HepG2 (cell line): ENCODE results near the gene BCAS1. TPM values are rescaled to one million over a fixed set of nuclear protein-coding genes. Genes with fewer than 3 reads are reported as not detected.
A peak's percentile ranks its signal among the peaks of the same experiment; 100 is the strongest.

Source experiments
- GTF3A ChIP-seq: sonication (generic); formaldehyde crosslinking; conservative IDR thresholded peaks from 2 replicates; pipeline ENCODE4 v1.4.0; 2020; ENCODE audit warnings: mild to moderate bottlenecking, missing genetic modification reagents
- HMG20B ChIP-seq: conservative IDR thresholded peaks from 2 replicates; pipeline ENCODE4 v1.6.1; 2016; ENCODE audit warnings: missing genetic modification reagents, missing compliant biosample characterization
- IRF1 ChIP-seq: sonication (generic); formaldehyde crosslinking; IDR thresholded peaks from 2 replicates; pipeline ENCODE4 v1.4.0; 2020; ENCODE audit warnings: low read depth, mild to moderate bottlenecking, missing genetic modification reagents
- MED8 ChIP-seq: sonication (generic); formaldehyde crosslinking; IDR thresholded peaks from 2 replicates; pipeline ENCODE4 v1.8.1; 2023; ENCODE audit warnings: mild to moderate bottlenecking, missing genetic modification reagents; ENCODE audit not compliant: insufficient replicate concordance
- NFE2L2 ChIP-seq: fragments of 150-350 bp; IDR thresholded peaks from 2 replicates; pipeline ENCODE4 v1.6.1; 2014; ENCODE audit warnings: low read length
- NFKBIZ ChIP-seq: IDR thresholded peaks from 2 replicates; pipeline ENCODE4 v1.6.1; 2018; ENCODE audit warnings: missing genetic modification reagents, missing compliant biosample characterization
- SKI ChIP-seq: fragments of 450-650 bp; IDR thresholded peaks from one replicate; pipeline ENCODE4 v1.6.1; 2018; ENCODE audit warnings: mild to moderate bottlenecking; ENCODE audit not compliant: partially characterized antibody
- TFE3 ChIP-seq: IDR thresholded peaks from 2 replicates; pipeline ENCODE4 v1.6.1; 2016
- THAP11 ChIP-seq: IDR thresholded peaks from 2 replicates; pipeline ENCODE4 v1.6.1; 2016; ENCODE audit warnings: missing biosample characterization, missing genetic modification reagents
- UBTF ChIP-seq: sonication (generic); formaldehyde crosslinking; IDR thresholded peaks from 2 replicates; pipeline ENCODE4 v1.4.0; 2020; ENCODE audit warnings: mild to moderate bottlenecking, missing genetic modification reagents
- ZBED4 ChIP-seq: sonication (generic); formaldehyde crosslinking; IDR thresholded peaks from 2 replicates; pipeline ENCODE4 v1.4.0; 2020; ENCODE audit warnings: missing genetic modification reagents, borderline replicate concordance
- ZBTB37 ChIP-seq: sonication (generic); formaldehyde crosslinking; IDR thresholded peaks from 2 replicates; pipeline ENCODE4 v1.4.0; 2020; ENCODE audit warnings: mild to moderate bottlenecking, missing genetic modification reagents
- ZNF276 ChIP-seq: sonication (generic); formaldehyde crosslinking; IDR thresholded peaks from 2 replicates; pipeline ENCODE4 v1.4.0; 2020; ENCODE audit warnings: mild to moderate bottlenecking, low read depth, missing genetic modification reagents
- ZNF326 ChIP-seq: sonication (generic); formaldehyde crosslinking; IDR thresholded peaks from 2 replicates; pipeline ENCODE4 v1.4.0; 2020; ENCODE audit warnings: missing genetic modification reagents, borderline replicate concordance
- ZNF430 ChIP-seq: sonication (generic); formaldehyde crosslinking; IDR thresholded peaks from 2 replicates; pipeline ENCODE4 v1.9.0; 2021; ENCODE audit warnings: mild to moderate bottlenecking, missing genetic modification reagents
- ZNF891 ChIP-seq: sonication (generic); formaldehyde crosslinking; IDR thresholded peaks from 2 replicates; pipeline ENCODE4 v1.5.0; 2020; ENCODE audit warnings: mild to moderate bottlenecking, missing genetic modification reagents
- polyA plus RNA-seq, 8 experiments: library from polyadenylated mRNA; depleted of rRNA in 3 of 8; stranded (reverse) in 7 of 8; unstranded in 1 of 8; fragments of >200 nt; fragmentation: Illumina TruSeq in 4 of 8; extraction: Trizol in 4 of 8; gene quantifications; 2 replicates each; pipeline versions ENCODE4 v1.2.1 to v1.2.3, GENCODE V29; 2011 to 2016; ENCODE audit warnings: low read depth in 4 of 8, missing spikeins in 1 of 8, mixed read lengths in 1 of 8; ENCODE audit not compliant: insufficient read depth in 1 of 8
- total RNA-seq, 5 experiments: library from RNA; depleted of rRNA; stranded (reverse); fragments of >200 nt; fragmentation: Illumina TruSeq; extraction: Trizol; gene quantifications; 2 replicates each; pipeline ENCODE4 v1.2.3, GENCODE V29; 2016; ENCODE audit warnings: low read depth in 1 of 5

Gene BCAS1
- total and polyA plus RNA-seq, 2 of the 13 experiments (the other 11 are each of a cell fraction or from before 2014, with no cell fraction given), result 0.55 to 0.91 TPM

GRCh38 chr20:54107181-54107580 lies 36.8 kb upstream of the BCAS1 start (continued):
- TF ChIP-seq NFE2L2 (no peak), TFE3 (CRISPR knock-in tag) (no peak), ZNF326 (CRISPR knock-in tag) (no peak), THAP11 (CRISPR knock-in tag) (no peak), GTF3A (no peak), HMG20B (CRISPR knock-in tag) (no peak), UBTF (no peak), NFKBIZ (CRISPR knock-in tag) (no peak), ZNF276 (CRISPR knock-in tag) (no peak), ZNF891 (CRISPR knock-in tag) (no peak), ZNF430 (CRISPR knock-in tag) (no peak), MED8 (CRISPR knock-in tag) (no peak), IRF1 (CRISPR knock-in tag) (no peak), ZBTB37 (CRISPR knock-in tag) (no peak), SKI (no peak), ZBED4 (CRISPR knock-in tag) (0 out of 2 replicates have a peak, but pooled peaks have one; percentile 3)
